GM18909 (cell line): ENCODE results near the gene ABCA12.

Source experiments
- ATAC-seq: cut with Tn5 transposase; IDR thresholded peaks from one replicate; pipeline ENCODE4 v1.9.1; 2021; ENCODE audit warnings: mild to moderate bottlenecking; ENCODE audit not compliant: unreplicated experiment, poor library complexity

ABCA12 gene

GRCh38 chr2:215049341-215049740, 89.1 kb downstream of the ABCA12 start:
- no peak for ATAC-seq

GRCh38 chr2:215038421-215038820, 100.0 kb downstream of the ABCA12 start:
- ATAC-seq, result no peak

DNA sequence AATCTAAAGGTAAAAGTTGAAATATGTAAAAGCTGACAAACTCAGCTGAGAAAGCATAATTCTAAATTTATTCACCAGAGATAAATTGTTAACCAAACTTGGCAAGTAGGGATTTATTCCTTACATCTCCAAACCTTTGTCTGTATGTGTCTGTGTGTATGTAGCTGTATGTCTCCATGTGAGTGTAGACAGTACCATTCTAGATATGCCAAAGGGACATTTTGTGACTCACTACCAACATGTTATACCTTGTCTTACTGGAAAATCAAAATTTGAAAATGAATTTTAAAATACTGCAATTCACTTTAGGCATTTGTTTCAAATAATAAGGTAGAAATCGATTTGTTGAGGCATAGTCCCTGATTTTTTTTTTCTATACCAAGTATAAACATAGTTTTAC, 102.1 kb downstream of the ABCA12 start:
- ATAC-seq, result no peak

DNA sequence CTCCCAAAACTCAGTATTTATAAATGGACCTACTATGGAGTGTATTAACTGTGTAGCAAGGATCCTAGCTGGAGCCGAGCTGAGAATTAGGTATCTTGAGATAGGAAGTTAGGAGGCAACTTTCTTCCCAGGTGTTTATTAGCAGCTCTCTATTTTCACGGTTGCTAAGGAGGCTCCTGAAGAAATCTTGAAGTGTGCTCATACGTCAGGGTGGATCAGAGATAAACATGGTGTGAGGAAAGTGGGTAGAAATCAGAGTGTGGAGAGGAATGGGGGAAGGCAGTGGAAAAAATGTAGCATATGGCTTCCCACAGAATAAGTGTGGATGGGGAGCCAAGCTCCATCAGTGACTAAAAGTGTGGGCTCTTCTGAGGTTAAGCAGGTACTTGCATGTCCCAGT, 104.3 kb downstream of the ABCA12 start:
- ATAC-seq, result no peak

DNA sequence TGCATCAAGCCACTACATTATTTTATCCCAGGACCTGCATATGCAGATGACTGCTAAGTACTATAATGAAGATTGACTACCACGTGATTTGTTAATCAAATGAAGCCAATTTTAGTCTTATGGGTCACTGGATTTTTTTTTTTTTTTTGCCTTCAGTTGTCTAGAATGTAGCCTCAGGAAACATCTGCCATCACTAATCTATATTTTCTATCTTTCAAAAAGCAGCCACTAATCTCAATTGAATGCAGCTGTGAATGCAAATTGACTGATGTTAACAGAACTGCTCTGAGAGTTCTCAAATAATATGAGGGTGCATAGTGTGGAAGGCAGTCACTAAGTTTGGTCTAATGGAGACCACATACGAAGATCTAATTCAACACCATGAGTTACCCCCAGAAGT, 106.3 kb downstream of the ABCA12 start:
- ATAC-seq, result no peak

DNA sequence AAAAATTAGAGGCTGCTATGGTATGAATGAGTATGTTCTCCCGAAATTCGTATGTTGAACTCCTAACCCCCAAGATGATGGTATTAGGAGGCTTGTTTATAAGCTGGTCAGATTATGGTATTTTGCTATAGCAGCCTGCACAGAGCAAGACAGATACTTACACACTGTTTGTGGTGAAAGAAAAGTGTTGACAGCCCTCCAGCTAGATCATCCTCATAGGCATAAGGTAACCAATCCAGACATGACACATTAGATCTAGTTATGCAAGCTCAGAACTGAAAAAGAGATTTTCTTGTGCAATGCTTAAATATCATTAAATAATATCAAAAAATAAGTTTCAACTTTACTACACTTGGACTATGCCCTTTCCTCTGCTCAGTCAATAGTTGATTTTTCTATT, 107.1 kb downstream of the ABCA12 start:
- ATAC-seq, result no peak

DNA sequence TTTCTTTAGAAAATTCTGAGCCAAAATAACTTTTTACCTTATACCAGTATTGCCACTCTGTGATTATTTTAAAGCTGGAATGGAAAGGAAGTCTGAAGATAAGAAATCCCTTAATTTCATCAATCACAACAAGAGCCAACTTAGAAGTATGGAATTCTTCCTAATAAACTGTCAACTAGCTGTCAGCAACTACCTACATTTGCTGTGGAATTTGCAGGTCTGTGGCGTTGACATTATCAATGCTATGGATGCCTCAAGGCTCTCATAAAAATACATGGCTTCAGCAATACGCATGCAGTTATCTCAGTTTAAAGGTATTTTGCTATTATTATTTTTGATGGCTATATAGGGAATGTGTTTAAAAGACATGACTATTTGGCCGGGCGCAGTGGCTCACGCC, 108.5 kb downstream of the ABCA12 start:
- no peak for ATAC-seq

DNA sequence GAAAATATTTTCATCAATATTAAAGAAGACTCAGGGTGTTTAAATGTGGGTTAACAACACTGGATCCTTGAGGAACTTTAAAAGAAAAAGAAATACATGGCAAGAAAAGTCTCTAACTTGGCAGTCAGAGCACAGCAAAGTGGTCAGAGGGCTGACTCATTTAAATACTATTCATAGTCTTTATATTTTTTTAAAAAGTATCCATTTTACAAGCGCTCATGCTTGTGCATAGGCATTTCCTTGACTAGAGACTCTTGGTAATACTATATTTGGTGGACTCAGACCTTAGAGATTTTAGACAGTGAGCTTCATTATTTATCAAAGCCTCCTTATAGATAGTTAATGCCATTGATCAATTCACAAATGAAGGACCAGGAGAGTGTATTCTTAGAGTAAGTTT, 110.2 kb downstream of the ABCA12 start:
- no peak for ATAC-seq

GRCh38 chr2:215027779-215028178, 110.6 kb downstream of the ABCA12 start:
- no peak for ATAC-seq

DNA sequence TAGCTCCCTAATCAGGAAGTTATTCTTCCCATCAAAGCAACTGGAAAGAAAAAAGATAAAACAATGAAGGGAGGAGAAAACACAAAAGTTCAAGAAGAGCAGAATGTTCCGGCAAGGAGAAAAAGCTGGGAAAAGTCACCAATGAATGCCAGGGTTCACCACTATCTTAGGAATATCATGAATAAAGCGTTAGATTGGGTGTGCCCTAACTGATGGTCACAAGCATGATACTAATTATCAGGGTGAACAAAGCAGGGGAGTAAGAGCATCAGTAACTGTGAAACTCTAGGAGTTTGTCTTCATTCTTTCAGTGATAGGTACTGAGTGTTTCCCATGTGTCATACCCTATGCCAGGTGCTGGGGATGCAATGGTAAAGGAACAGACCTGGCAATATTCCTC, 115.5 kb downstream of the ABCA12 start:
- no peak for ATAC-seq

- no peak for ATAC-seq
Observed at GRCh38 chr2:215022418-215022817, 116.0 kb downstream of the ABCA12 start.

- ATAC-seq, result no peak
Observed at GRCh38 chr2:215020283-215020682, 118.1 kb downstream of the ABCA12 start.

DNA sequence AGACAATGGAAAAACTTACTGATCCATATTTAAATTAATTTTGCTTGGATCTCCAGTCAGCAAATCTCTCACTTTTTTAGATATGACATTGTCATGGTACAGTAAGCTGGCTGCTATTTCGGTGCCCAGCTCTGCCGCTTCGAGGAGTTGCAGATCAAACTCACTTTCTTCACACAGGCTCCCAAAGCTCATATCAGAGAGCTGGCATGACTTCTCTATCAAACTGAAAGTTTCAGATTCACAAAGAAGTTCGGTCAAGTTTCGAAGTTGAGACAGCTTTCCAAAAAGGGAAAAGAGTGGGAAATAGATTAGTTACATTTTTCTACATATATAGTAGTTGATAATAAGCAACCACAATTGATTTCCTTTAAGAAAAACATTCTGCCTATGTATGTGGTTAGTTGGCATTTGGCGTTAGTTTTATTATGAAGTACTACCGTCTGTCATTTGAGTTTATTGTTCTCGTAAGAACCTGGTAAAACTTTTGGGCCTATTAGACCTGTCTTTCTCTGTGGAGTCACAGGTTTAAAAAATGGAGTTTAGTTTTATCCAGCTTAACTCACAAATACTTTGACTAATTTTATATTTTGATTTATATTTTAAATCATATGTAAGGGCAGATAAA, 118.8 kb downstream of the ABCA12 start:
- no peak for ATAC-seq

DNA sequence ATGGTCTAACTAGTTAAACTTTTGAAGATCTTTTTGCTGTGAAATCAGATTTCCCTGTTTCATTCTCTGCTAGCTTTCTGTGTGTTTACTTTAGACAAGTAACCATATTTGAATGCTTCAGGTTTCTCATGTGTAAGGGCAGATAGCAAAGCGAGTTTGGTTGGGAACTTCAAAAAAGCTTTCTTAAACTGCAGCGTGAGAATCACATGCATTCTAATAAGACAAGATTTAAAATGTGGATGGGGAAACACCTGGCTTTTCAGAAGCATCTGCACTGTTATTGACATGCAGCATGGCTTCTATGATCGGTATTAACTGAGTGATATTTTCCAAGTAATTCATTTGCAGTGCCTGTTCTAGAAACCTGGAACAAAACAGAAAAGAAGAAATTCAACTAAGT, 119.3 kb downstream of the ABCA12 start:
- no peak for ATAC-seq

DNA sequence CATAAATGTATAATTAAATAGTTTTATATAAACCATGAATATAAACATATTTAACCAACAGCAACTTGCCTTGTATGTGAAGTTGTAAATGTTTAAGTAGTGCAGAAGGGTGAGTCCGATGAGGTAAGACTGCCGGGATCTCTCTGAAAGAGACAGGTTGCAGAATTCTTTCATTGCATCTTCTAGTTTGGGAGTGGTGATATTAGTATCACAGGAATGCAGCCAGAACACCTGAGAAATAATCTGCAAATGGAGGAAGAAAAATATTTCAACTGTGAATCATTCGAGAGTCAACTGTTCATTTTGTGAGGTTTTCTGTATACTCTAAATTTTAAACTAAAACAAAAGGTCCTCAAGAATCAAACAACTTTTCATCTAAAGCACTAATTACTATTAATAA, 123.0 kb downstream of the ABCA12 start:
- ATAC-seq, result no peak

DNA sequence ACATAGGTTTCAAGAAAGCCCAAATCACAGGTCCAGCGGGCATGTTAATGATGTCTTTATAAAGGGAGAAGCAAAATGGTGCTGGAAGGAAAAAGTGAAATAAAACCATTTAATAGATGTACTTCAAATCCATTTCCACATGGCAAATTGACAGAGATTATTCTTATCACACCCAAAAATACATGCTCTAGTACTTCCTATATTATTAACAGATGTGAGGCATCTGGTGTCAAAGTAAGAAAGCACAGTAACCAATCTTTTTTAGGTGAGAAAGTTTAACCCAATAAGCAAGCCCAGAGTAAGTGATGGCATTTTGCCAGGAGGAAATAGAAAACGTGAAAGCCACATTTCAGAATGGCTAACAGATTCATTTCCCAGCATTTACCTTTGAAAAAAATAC, 128.0 kb downstream of the ABCA12 start:
- ATAC-seq, result no peak

- peak; percentile 22 for ATAC-seq
Observed at GRCh38 chr2:215003001-215003400, 135.4 kb downstream of the ABCA12 start.

GRCh38 chr2:215002500-215002899, 135.9 kb downstream of the ABCA12 start:
- peak; percentile 73 for ATAC-seq

- no peak for ATAC-seq
Observed at GRCh38 chr2:215000721-215001120, 137.7 kb downstream of the ABCA12 start.

GRCh38 chr2:214995926-214996670, 142.3 kb downstream of the ABCA12 start:
- ATAC-seq, result peak; percentile 92

GRCh38 chr2:214995409-214995808, 143.0 kb downstream of the ABCA12 start:
- peak; percentile 60 for ATAC-seq

- no peak for ATAC-seq
Observed at GRCh38 chr2:214992911-214993310, 145.5 kb downstream of the ABCA12 start.
